ENCODE data around the gene PSMA8.
"Not testable (repeated sequence)": the region's sequence is repeated elsewhere in the genome, so short reads cannot be mapped to it uniquely, and the experiment has no call there.

GRCh38 chr18:26121994-26122393, 11.7 kb upstream of the PSMA8 start:
- TF ChIP-seq CTCF (IDR thresholded peaks at IDR 0.05; ENCODE audit: low read depth, low read length, missing input control); HNF4A (conservative IDR thresholded peaks at IDR 0.05); RAD21 (IDR thresholded peaks at IDR 0.05); TAF1 (conservative IDR thresholded peaks at IDR 0.05); YY1 (IDR thresholded peaks at IDR 0.05); SP1 (IDR thresholded peaks at IDR 0.05); JUND (IDR thresholded peaks at IDR 0.05); FOXA1 (IDR thresholded peaks at IDR 0.05): not testable (repeated sequence)
- TF ChIP-seq, protein P1, sequence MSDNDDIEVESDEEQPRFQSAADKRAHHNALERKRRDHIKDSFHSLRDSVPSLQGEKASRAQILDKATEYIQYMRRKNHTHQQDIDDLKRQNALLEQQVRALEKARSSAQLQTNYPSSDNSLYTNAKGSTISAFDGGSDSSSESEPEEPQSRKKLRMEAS (IDR thresholded peaks at IDR 0.05): not testable (repeated sequence)

Measured in liver (tissue), 3 donors.